SU-DHL-6 (cell line): Measurements from ENCODE around the gene L3MBTL4.

Source experiments
- H2AFZ ChIP-seq: fragments of 200-600 bp; sonication (generic); 2 replicates; pipeline ENCODE4 v1.6.1; 2014; ENCODE audit warnings: low read depth, mild to moderate bottlenecking, moderate library complexity, mixed read lengths, antibody characterized with exemption, low read length; ENCODE audit not compliant: severe bottlenecking
- H3F3A ChIP-seq: fragments of 200-600 bp; shearing (Covaris generic); 2 replicates; pipeline ENCODE4 v1.6.0; 2016; ENCODE audit warnings: antibody characterized with exemption, mild to moderate bottlenecking; ENCODE audit not compliant: insufficient read depth
- H3K27ac ChIP-seq: fragments of 200-600 bp; sonication (generic); 2 replicates; pipeline ENCODE4 v1.5.1; 2016; ENCODE audit warnings: low read depth, mild to moderate bottlenecking, low read length, moderate library complexity, mixed read lengths
- H3K27me3 ChIP-seq: fragments of 200-600 bp; sonication (generic), shearing (Covaris generic); 2 replicates; pipeline ENCODE4 v1.6.0; 2014; ENCODE audit warnings: mild to moderate bottlenecking, low read length
- H3K36me3 ChIP-seq: fragments of 200-600 bp; sonication (generic); 2 replicates; pipeline ENCODE4 v1.6.1; 2014; ENCODE audit warnings: mild to moderate bottlenecking, low read length, mixed read lengths
- H3K4me2 ChIP-seq: fragments of 300-600, 200-600 bp; shearing (Covaris generic), sonication (generic); 2 replicates; pipeline ENCODE4 v1.6.0; 2014; ENCODE audit warnings: low read length, low read depth, mild to moderate bottlenecking; ENCODE audit not compliant: poor library complexity, severe bottlenecking
- H3K4me3 ChIP-seq: fragments of 200-600 bp; sonication (generic); 2 replicates; pipeline ENCODE4 v1.5.1; 2014; ENCODE audit warnings: antibody characterized with exemption, low read length, mild to moderate bottlenecking, mixed read lengths; ENCODE audit not compliant: insufficient read depth, poor library complexity, severe bottlenecking
- H3K79me2 ChIP-seq: fragments of 200-600 bp; sonication (generic); 2 replicates; pipeline ENCODE4 v1.6.1; 2014; ENCODE audit warnings: mild to moderate bottlenecking, low read length, moderate library complexity; ENCODE audit not compliant: insufficient read depth
- H3K9ac ChIP-seq: fragments of 200-600 bp; sonication (generic); 2 replicates; pipeline ENCODE4 v1.7.0; 2014; ENCODE audit warnings: mild to moderate bottlenecking, low read length
- H3K9me2 ChIP-seq: fragments of 200-600 bp; sonication (generic); replicated peaks from 2 replicates; pipeline ENCODE4 v1.6.1; 2014; ENCODE audit warnings: low read length; ENCODE audit not compliant: insufficient read depth
- H3K9me3 ChIP-seq: fragments of 200-600 bp; sonication (generic); 2 replicates; pipeline ENCODE4 v1.6.1; 2014; ENCODE audit warnings: low read length, mixed read lengths; ENCODE audit not compliant: insufficient read depth
- H4K20me1 ChIP-seq: fragments of 200-600 bp; sonication (generic); 2 replicates; pipeline ENCODE4 v1.6.1; 2014; ENCODE audit warnings: low read depth, mild to moderate bottlenecking, antibody characterized with exemption, low read length, moderate library complexity, mixed read lengths
- EZH2phosphoT487 ChIP-seq: fragments of 200-600 bp; sonication (generic), shearing (Covaris generic); conservative IDR thresholded peaks from 2 replicates; pipeline ENCODE4 v1.6.1; 2018; ENCODE audit warnings: mild to moderate bottlenecking, antibody characterized with exemption, low read length, moderate library complexity, mixed read lengths
- TF ChIP-seq, protein P1 (sequence below): fragments of 200-600 bp; sonication (generic); IDR thresholded peaks from one replicate; pipeline ENCODE4 v1.5.1; 2017; ENCODE audit warnings: antibody characterized with exemption, mild to moderate bottlenecking, low read length, moderate library complexity; ENCODE audit not compliant: insufficient read depth, poor library complexity, severe bottlenecking

L3MBTL4 gene

DNA sequence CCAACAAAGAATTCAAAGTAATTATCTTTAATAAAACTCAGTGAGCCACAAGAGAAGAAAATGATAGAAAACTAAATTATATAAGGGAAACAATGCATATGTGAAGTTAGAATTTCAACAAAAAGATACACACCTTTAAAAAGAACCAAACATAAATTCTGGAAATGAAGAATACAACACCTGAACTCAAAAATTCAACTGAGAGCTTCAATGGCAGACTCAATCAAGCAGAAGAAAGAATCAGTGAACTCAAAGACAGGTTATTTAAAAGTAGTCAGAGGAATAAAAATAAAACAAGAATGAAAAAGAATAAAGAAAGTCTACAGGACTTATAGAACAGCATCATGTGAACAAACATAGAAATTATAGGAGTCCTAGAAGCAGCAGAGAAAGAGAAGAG lies 73.4 kb downstream of the L3MBTL4 start:
- no peak overlapping the region for H3K4me2 ChIP-seq
- no peaks in the 10 kb centered on the region for H4K20me1 ChIP-seq
- H3K9me2 ChIP-seq, result no peaks in the 10 kb centered on the region
- H3K27ac ChIP-seq, result no peak overlapping the region
- H3K9me3 ChIP-seq, result no peaks in the 10 kb centered on the region
- no peaks in the 10 kb centered on the region for H3F3A ChIP-seq
- H3K4me3 ChIP-seq, result no peak overlapping the region
- TF ChIP-seq, protein P1, sequence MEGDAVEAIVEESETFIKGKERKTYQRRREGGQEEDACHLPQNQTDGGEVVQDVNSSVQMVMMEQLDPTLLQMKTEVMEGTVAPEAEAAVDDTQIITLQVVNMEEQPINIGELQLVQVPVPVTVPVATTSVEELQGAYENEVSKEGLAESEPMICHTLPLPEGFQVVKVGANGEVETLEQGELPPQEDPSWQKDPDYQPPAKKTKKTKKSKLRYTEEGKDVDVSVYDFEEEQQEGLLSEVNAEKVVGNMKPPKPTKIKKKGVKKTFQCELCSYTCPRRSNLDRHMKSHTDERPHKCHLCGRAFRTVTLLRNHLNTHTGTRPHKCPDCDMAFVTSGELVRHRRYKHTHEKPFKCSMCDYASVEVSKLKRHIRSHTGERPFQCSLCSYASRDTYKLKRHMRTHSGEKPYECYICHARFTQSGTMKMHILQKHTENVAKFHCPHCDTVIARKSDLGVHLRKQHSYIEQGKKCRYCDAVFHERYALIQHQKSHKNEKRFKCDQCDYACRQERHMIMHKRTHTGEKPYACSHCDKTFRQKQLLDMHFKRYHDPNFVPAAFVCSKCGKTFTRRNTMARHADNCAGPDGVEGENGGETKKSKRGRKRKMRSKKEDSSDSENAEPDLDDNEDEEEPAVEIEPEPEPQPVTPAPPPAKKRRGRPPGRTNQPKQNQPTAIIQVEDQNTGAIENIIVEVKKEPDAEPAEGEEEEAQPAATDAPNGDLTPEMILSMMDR, result no peak
- TF ChIP-seq EZH2phosphoT487, result no peak
- H3K9ac ChIP-seq, result no peak overlapping the region
- no peak overlapping the region for H2AFZ ChIP-seq
- no peaks in the 10 kb centered on the region for H3K79me2 ChIP-seq
- H3K36me3 ChIP-seq, result no peaks in the 10 kb centered on the region
- H3K27me3 ChIP-seq, result no peaks in the 10 kb centered on the region

DNA sequence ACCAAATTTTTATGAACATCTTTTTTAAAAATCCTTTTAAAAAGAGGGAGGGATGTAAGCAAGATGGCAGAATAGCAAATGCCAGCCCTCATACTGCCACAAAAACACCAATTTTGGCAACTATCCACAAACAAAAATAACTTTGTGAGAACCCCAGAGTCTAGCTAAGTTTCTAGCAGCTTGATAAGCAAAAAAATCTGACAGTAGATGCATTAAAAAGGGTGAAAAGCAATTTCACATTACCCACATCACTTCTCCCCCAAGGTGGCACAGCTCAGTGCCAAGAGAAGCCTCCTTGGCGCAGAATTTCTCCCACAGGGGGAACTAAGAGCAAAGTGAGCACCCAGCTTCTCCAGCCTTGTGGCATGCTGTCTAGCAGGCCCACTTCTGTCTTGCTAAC lies 74.6 kb downstream of the L3MBTL4 start:
- H3K36me3 ChIP-seq, result no peaks in the 10 kb centered on the region
- no peak overlapping the region for H2AFZ ChIP-seq
- no peak overlapping the region for H3K4me2 ChIP-seq
- no peaks in the 10 kb centered on the region for H3K79me2 ChIP-seq
- TF ChIP-seq EZH2phosphoT487, result no peak
- TF ChIP-seq, protein P1, result no peak
- H3K27me3 ChIP-seq, result no peaks in the 10 kb centered on the region
- H3F3A ChIP-seq, result no peaks in the 10 kb centered on the region
- no peaks in the 10 kb centered on the region for H3K9me3 ChIP-seq
- H3K9me2 ChIP-seq, result no peaks in the 10 kb centered on the region
- no peak overlapping the region for H3K4me3 ChIP-seq
- H3K9ac ChIP-seq, result no peak overlapping the region
- H4K20me1 ChIP-seq, result no peaks in the 10 kb centered on the region
- no peak overlapping the region for H3K27ac ChIP-seq

DNA sequence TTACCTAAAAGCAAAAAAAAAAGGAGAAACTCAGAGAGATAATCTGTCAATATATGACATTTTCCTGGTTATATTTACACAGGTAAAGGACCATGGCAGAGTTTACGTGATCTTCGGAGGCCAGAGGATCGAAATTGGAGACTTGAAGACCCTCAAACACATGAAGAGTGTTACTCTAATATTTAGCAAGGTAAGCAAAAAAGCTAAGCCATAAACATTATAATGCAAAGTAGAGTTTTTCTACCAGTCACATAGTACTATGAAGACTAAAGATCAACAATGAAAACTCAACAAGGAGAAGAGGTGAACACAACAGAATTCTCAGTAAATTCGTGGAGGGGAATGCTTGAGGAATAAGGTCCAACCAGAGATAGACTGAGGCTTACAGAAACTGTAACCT lies 78.5 kb downstream of the L3MBTL4 start:
- no peak for TF ChIP-seq EZH2phosphoT487
- TF ChIP-seq, protein P1, result no peak
- H3K9me3 ChIP-seq, result no peaks in the 10 kb centered on the region
- no peak overlapping the region for H2AFZ ChIP-seq
- H3K36me3 ChIP-seq, result no peaks in the 10 kb centered on the region
- no peaks in the 10 kb centered on the region for H3K27me3 ChIP-seq
- H3K4me2 ChIP-seq, result no peak overlapping the region
- H4K20me1 ChIP-seq, result no peaks in the 10 kb centered on the region
- no peaks in the 10 kb centered on the region for H3F3A ChIP-seq
- no peaks in the 10 kb centered on the region for H3K79me2 ChIP-seq
- no peak overlapping the region for H3K27ac ChIP-seq
- no peak overlapping the region for H3K9ac ChIP-seq
- no peaks in the 10 kb centered on the region for H3K9me2 ChIP-seq
- no peak overlapping the region for H3K4me3 ChIP-seq
